ENCODE data around the gene CHN2. TPM values are rescaled to one million over a fixed set of nuclear protein-coding genes. Genes with fewer than 3 reads are reported as not detected.

The CHN2 gene
- total RNA-seq, 1 donor from 2014 or later = 14.2 TPM

GRCh38 chr7:29384277-29384676, 189.7 kb downstream of the CHN2 start:
- TF ChIP-seq CTCF (IDR thresholded peaks at IDR 0.05) = no peak
- H3K9me3 ChIP-seq = no peaks in the 10 kb centered on the region
- no peaks in the 10 kb centered on the region for H3K36me3 ChIP-seq
- H3K27ac ChIP-seq = no peak overlapping the region
- H3K27me3 ChIP-seq (ENCODE audit: low read depth) = no peaks in the 10 kb centered on the region
- DNase-seq (no peak), ATAC-seq (no peak)
- no peak overlapping the region for H3K4me3 ChIP-seq
- H3K4me1 ChIP-seq = no peaks in the 10 kb centered on the region
- intact Hi-C loops (cut with DNase I) = no loop called here

DNA sequence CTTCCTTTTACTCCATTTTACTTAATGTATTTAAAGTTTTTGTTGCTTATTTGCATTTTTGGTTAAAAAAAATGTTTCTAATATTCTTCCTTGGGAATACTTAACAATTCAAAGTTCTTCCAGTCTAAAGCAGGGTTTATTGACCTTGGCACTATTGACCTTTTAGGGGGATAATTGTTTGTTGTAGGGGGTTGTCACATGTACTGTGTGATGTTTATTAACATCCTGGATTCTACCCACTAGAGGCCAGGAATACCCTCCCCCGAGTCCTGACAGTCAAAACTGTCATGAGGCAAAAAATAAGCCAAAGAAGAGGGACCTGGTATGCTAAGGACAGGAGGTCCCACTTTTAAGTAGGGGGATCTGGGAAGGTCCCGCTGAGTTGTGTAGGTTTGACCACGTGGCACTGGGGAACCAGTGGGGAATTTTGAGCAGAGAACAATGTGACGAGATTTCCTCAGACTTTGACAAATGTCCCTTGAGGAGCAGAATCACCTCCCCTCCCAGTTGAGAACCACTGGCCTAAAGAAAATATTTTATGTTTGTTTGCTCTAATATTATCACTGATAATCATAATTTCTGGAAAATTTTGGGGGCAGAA, 190.7 kb downstream of the CHN2 start:
- Histone ChIP-seq H3K4me1 (no peaks in the 10 kb centered on the region), H3K4me3 (no peak overlapping the region), H3K36me3 (no peaks in the 10 kb centered on the region), H3K9me3 (no peaks in the 10 kb centered on the region), H3K27me3 (ENCODE audit: low read depth) (no peaks in the 10 kb centered on the region), H3K27ac (no peak overlapping the region)
- ATAC-seq = no peak
- intact Hi-C loops (cut with DNase I) = no loop called here
- TF ChIP-seq CTCF (IDR thresholded peaks at IDR 0.05) = no peak
- no peak for DNase-seq

DNA sequence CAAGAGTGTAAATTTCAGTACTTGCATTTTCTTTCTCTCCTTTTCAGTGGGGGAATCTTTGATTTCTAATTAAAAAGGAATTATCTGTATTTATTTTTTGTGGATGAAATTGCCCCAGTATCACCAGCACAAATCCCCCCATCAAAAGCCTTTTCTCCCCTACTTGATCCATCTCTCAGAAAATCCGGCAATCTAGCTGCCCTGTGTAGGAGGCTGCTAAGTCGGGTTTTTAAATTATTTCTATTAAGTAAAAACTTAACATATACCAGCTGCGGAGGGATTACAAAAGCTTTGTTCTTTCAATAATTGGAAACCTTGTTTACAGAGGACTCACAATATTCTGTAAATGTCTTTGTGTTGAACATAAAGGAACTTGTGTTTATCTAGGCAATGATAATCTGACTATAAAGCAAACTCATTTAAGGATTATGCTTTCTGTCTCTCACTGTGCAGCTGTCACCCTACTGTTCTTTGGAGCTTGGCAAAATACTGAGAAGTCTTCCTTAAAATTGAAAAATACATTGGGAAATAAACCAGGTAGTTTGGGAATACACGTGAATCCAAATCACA, 191.7 kb downstream of the CHN2 start:
- Histone ChIP-seq H3K27ac (no peak overlapping the region), H3K4me3 (no peak overlapping the region), H3K36me3 (no peaks in the 10 kb centered on the region), H3K4me1 (no peaks in the 10 kb centered on the region), H3K27me3 (ENCODE audit: low read depth) (no peaks in the 10 kb centered on the region), H3K9me3 (no peaks in the 10 kb centered on the region)
- intact Hi-C loops (cut with DNase I) = no loop called here
- TF ChIP-seq CTCF (IDR thresholded peaks at IDR 0.05) = no peak
- ATAC-seq (no peak), DNase-seq (no peak)

GRCh38 chr7:29391262-29391661, 196.7 kb downstream of the CHN2 start:
- no peak overlapping the region for H3K27ac ChIP-seq
- no peak for TF ChIP-seq CTCF (IDR thresholded peaks at IDR 0.05)
- no peaks in the 10 kb centered on the region for H3K9me3 ChIP-seq
- no peak overlapping the region for H3K4me3 ChIP-seq
- H3K36me3 ChIP-seq = no peaks in the 10 kb centered on the region
- intact Hi-C loops (cut with DNase I) = no loop called here
- no peaks in the 10 kb centered on the region for H3K27me3 ChIP-seq (ENCODE audit: low read depth)
- no peaks in the 10 kb centered on the region for H3K4me1 ChIP-seq
- DNase-seq (no peak), ATAC-seq (no peak)

DNA sequence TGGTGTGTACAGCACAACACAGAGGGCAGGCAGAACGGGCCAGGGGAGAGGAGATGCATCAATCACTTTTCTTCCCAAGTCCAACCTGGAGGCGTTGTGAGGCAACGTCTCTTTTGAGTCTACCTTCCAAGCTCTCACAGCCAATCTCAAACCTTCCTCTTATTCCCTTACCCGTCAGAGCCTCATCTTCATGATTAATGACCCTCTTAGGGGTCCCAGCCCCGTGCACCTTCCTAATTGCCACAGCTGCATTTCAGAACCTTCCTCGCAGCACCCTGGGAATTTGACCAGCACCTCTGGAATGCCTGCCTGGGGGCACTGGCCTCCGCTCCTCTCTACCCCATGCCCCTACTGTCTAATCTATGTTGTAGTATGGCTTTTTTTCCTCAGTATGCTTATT, 199.7 kb downstream of the CHN2 start:
- no peak overlapping the region for H3K27ac ChIP-seq
- peaks cover 5% of the 10 kb centered on the region for H3K36me3 ChIP-seq
- intact Hi-C loops (cut with DNase I) = no loop called here
- no peak overlapping the region for H3K4me3 ChIP-seq
- H3K27me3 ChIP-seq (ENCODE audit: low read depth) = no peaks in the 10 kb centered on the region
- no peak for ATAC-seq
- DNase-seq = no peak
- H3K9me3 ChIP-seq = no peaks in the 10 kb centered on the region
- TF ChIP-seq CTCF (IDR thresholded peaks at IDR 0.05) = no peak
- no peaks in the 10 kb centered on the region for H3K4me1 ChIP-seq
